HG02938 (cell line): ENCODE data around the gene SH3RF2.

Source experiments
- ATAC-seq: cut with Tn5 transposase; IDR thresholded peaks from one replicate; pipeline ENCODE4 v1.9.1; 2021; ENCODE audit warnings: mild to moderate bottlenecking, moderate library complexity; ENCODE audit not compliant: unreplicated experiment

The SH3RF2 gene

GRCh38 chr5:146040527-146040926 is 104.1 kb downstream of the SH3RF2 start:
- ATAC-seq, result no peak

DNA sequence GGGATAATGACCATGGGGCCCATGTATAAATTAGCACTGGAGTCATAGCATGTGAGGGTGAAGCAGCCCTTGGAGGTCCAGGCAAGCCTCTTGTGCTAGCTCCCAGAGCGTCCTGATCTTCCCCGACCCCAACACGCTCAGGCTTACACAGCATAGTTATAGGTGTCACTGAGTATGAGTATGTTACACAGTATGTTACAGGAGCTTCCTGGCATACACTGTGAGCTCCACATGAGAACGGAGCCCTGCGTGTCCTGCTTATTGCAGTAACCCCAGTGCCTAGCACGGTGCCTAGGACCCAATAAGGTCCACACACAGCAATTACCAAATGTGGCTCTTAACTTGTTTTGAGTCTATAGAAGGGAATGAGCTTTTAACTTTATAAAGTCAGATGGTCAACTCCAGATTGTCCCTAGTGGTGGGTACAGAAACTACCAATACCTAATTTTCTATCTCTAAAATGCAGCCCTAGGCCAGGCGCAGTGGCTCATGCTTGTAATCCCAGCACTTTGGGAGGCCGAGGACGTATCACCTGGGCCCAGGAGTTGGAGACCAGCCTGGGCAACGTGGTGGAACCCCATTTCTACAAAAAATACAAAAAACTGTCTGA is 104.9 kb downstream of the SH3RF2 start:
- peak; percentile 81 for ATAC-seq

GRCh38 chr5:146042628-146043279 is 106.4 kb downstream of the SH3RF2 start:
- no peak for ATAC-seq

GRCh38 chr5:146043722-146044121 is 107.3 kb downstream of the SH3RF2 start:
- ATAC-seq, result no peak

DNA sequence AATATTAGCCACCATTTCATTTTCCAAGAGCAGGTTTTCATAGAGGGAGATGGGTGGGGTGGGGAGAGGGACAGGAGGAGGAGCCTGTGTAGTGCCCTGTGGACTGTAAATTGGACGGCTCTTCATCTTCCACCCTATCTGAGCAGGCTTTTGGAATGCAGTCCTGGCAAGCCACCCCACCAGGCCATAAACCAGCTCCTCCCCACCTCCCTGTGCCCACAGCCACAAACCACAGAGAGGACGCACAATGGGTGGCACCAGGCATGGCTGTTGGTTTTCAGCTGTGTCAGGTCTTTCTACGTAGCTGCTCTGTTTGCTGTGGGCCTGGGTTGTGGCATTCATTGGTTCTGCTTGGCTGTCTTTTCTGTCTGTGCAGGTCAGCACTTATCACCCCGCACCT is 111.0 kb downstream of the SH3RF2 start:
- ATAC-seq, result no peak

- no peak for ATAC-seq
Measured at GRCh38 chr5:146048994-146049703, 112.8 kb downstream of the SH3RF2 start.

- no peak for ATAC-seq
Measured at GRCh38 chr5:146049704-146050026, 113.3 kb downstream of the SH3RF2 start.

GRCh38 chr5:146050086-146050485 is 113.7 kb downstream of the SH3RF2 start:
- no peak for ATAC-seq

GRCh38 chr5:146051678-146052077 is 115.3 kb downstream of the SH3RF2 start:
- no peak for ATAC-seq

DNA sequence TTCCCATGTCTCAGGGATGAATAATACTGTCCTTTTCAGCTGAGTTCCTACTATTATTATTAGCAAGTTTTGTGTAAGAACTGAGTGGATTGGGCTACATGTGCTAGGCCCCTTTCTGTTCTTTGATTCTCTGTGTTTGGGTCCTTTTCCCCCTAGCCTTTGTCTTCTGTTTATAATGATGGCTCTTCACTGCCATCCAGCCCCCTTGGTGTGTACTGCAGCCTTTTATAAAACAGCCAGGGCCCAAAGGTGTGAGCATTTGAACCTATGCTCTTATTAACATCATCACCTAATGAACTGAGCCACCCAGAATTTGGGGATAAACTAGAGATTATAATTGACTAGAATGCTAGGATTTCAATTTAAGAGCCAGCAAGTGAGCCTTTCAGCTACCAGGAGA is 116.4 kb downstream of the SH3RF2 start:
- ATAC-seq, result no peak

- ATAC-seq, result no peak
Measured at GRCh38 chr5:146055432-146055831, 119.1 kb downstream of the SH3RF2 start.

DNA sequence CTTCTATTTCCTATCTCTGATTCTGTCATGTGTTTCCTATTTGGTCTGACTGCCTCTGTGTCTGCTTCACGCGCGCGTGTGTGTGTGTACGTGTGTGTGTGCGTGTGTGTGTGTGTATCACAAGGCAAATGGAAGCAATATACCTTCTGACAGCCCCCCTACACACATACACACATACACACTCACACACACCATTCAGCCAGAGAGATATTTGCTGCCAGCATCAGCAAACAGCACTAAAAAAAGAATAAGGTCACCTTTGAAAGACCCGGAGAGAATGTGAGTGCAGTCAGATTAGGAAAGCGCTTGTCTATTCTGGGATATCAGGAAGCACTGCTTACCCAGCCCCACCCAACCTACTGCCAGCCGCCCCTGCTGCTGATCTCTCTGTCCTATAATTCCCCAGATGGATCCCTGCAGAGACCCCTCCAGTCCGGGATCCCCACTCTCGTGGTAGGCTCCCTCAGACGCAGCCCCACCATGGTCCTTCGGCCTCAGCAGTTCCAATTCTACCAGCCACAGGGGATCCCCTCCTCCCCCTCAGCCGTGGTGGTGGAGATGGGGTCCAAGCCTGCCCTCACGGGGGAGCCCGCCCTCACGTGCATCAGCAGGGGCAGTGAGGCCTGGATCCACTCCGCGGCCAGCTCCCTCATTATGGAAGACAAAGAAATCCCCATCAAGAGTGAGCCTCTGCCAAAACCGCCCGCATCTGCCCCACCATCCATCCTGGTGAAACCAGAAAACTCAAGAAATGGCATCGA is 123.3 kb downstream of the SH3RF2 start:
- ATAC-seq, result no peak

GRCh38 chr5:146060221-146060585 is 123.8 kb downstream of the SH3RF2 start:
- ATAC-seq, result no peak

GRCh38 chr5:146066968-146067367 is 130.6 kb downstream of the SH3RF2 start:
- ATAC-seq, result no peak

GRCh38 chr5:146068206-146068605 is 131.8 kb downstream of the SH3RF2 start:
- no peak for ATAC-seq

GRCh38 chr5:146068977-146069779 is 132.8 kb downstream of the SH3RF2 start:
- peak; percentile 79 for ATAC-seq

- peak; percentile 41 for ATAC-seq
Measured at GRCh38 chr5:146069780-146070099, 133.4 kb downstream of the SH3RF2 start.

GRCh38 chr5:146070746-146071145 is 134.4 kb downstream of the SH3RF2 start:
- ATAC-seq, result no peak

- ATAC-seq, result no peak
Measured at GRCh38 chr5:146071171-146071570, 134.8 kb downstream of the SH3RF2 start.

DNA sequence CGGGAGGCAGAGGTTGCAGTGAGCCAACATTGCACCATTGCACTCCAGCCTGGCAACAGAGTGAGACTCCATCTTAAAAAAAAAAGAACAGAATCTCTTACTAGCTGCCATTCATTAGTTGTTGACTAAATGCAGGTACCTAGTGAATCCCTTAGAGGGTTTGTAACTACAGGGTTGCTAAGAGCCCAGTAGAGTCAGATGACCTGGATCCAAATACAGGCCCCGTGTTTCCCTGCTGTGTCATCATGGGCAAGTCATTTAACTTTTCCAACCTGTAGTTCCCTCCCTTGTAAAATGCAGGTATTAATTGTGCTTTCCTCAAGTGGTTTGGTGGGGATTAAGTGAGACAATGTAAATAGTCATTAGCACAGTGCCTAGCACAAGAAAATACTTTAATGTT is 136.2 kb downstream of the SH3RF2 start:
- no peak for ATAC-seq
